ENCODE measurements around the gene MYL4. TPM values are rescaled to one million over a fixed set of nuclear protein-coding genes. Genes with fewer than 3 reads are reported as not detected.

Gene MYL4
- total and polyA plus RNA-seq, 3 donors from 2014 or later, result 7.6 to 19.3 (median 7.9) TPM

GRCh38 chr17:47235506-47235905 lies 26.4 kb downstream of the MYL4 start:
- Histone ChIP-seq H3K9me3 (no peaks in the 10 kb centered on the region), H3K27ac (no peak overlapping the region), H3K4me1 (peaks cover 10% of the 10 kb centered on the region), H3K36me3 (ENCODE audit: low read depth, missing control alignments) (no peaks in the 10 kb centered on the region), H3K4me3 (no peak overlapping the region), H3K27me3 (no peaks in the 10 kb centered on the region)
- DNase-seq, result no peak
- intact Hi-C loops (cut with DNase I; ENCODE audit: low total_unique reads), result loop anchor here (10.0 kb wide), 1 partner anchor 79 kb away; no protein-coding TSS in a partner anchor
- 97% methylated on average over 3 of the region's 3 CpGs for WGBS, 2 donors
- TF ChIP-seq CTCF (IDR thresholded peaks at IDR 0.05) (no peak), POLR2A (IDR thresholded peaks at IDR 0.05) (no peak)

DNA sequence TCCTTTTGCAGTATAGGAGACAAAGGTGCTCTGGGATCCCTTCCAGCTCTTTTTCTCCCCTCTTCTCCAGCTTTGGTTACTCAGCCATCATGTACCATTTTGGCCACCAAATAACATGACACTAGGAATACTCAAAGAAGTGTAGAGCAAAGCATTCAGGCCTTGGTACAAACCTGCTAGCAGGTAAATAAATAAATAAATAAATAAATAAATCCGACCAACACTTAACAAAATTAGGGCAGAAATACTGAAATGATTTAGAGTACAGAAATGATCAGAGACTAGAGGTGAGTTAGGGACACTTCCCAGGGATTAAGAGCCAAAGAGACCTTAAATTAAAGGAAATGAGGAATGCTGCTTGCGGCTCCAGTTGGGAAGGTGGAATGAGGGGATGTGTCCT lies 26.8 kb downstream of the MYL4 start:
- Histone ChIP-seq H3K36me3 (ENCODE audit: low read depth, missing control alignments) (no peaks in the 10 kb centered on the region), H3K9me3 (no peaks in the 10 kb centered on the region), H3K4me1 (peaks cover 13% of the 10 kb centered on the region), H3K27ac (no peak overlapping the region), H3K4me3 (no peak overlapping the region), H3K27me3 (no peaks in the 10 kb centered on the region)
- TF ChIP-seq CTCF (IDR thresholded peaks at IDR 0.05) (no peak), POLR2A (IDR thresholded peaks at IDR 0.05) (no peak)
- no peak for DNase-seq
- WGBS, 2 donors, result 89 to 97% methylated on average over 2 of the region's 2 CpGs
- intact Hi-C loops (cut with DNase I; ENCODE audit: low total_unique reads), result loop anchor here (10.0 kb wide), 1 partner anchor 79 kb away; no protein-coding TSS in a partner anchor

DNA sequence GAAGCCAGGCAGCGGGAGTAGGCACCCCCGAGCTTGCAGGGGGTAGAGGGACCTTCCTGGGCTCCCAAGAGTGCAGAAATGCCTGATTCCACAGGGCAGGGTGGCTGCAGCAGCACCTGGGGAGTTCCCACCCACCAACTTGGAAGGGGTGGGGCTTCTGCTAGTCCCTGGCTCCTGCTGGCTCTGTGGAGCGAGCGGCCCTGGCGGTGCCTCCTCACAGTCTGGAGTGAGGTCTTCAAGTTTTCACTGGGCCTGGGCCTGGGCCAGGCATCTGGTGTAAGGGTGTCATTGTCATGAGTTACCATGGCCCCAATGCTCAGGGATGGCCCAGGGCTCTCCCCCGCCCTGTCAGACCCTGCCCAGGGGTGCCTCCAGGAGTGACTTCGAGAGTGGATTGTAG lies 28.7 kb downstream of the MYL4 start:
- H3K4me3 ChIP-seq, result no peak overlapping the region
- peaks cover 13% of the 10 kb centered on the region for H3K4me1 ChIP-seq
- DNase-seq, result no peak
- H3K27ac ChIP-seq, result no peak overlapping the region
- WGBS, 2 donors, result 93% methylated on average over 7 of the region's 7 CpGs; no CpG with 5 or more reads in 1 of the 2 donors
- no peaks in the 10 kb centered on the region for H3K27me3 ChIP-seq
- intact Hi-C loops (cut with DNase I; ENCODE audit: low total_unique reads), result loop anchor here (10.0 kb wide), 1 partner anchor 77 kb away; no protein-coding TSS in a partner anchor
- no peaks in the 10 kb centered on the region for H3K9me3 ChIP-seq
- H3K36me3 ChIP-seq (ENCODE audit: low read depth, missing control alignments), result no peaks in the 10 kb centered on the region
- TF ChIP-seq POLR2A (IDR thresholded peaks at IDR 0.05), result no peak
- TF ChIP-seq CTCF (IDR thresholded peaks at IDR 0.05), result no peak

GRCh38 chr17:47238321-47239010 lies 29.3 kb downstream of the MYL4 start:
- Histone ChIP-seq H3K4me3 (no peak overlapping the region), H3K27me3 (no peaks in the 10 kb centered on the region), H3K4me1 (peaks cover 13% of the 10 kb centered on the region), H3K27ac (no peak overlapping the region), H3K36me3 (ENCODE audit: low read depth, missing control alignments) (no peaks in the 10 kb centered on the region), H3K9me3 (no peaks in the 10 kb centered on the region)
- 89 to 92% methylated on average over 18 to 28 of the region's 29 CpGs for WGBS, 2 donors
- no peak for DNase-seq
- intact Hi-C loops (cut with DNase I; ENCODE audit: low total_unique reads), result loop anchor here (10.0 kb wide), 1 partner anchor 76 kb away; no protein-coding TSS in a partner anchor
- TF ChIP-seq CTCF (IDR thresholded peaks at IDR 0.05) (no peak), POLR2A (IDR thresholded peaks at IDR 0.05) (no peak)

- no peak for TF ChIP-seq POLR2A (IDR thresholded peaks at IDR 0.05)
- no peak for TF ChIP-seq CTCF (IDR thresholded peaks at IDR 0.05)
These were observed 30.4 kb downstream of the MYL4 start for GRCh38 chr17:47239619-47239966.

More at GRCh38 chr17:47239619-47239966, 30.4 kb downstream of the MYL4 start:
- WGBS, 2 donors, result 87 to 88% methylated on average over 7 of the region's 7 CpGs
- H3K27me3 ChIP-seq, result no peaks in the 10 kb centered on the region
- peak overlapping the region; percentile 15 to 50 for H3K27ac ChIP-seq
- H3K4me1 ChIP-seq, result peaks cover 13% of the 10 kb centered on the region
- no peaks in the 10 kb centered on the region for H3K9me3 ChIP-seq
- no peak overlapping the region for H3K4me3 ChIP-seq
- intact Hi-C loops (cut with DNase I; ENCODE audit: low total_unique reads), result loop anchor here (10.0 kb wide), 1 partner anchor 75 kb away; no protein-coding TSS in a partner anchor
- no peaks in the 10 kb centered on the region for H3K36me3 ChIP-seq (ENCODE audit: low read depth, missing control alignments)
- no peak for DNase-seq

Measured in testis (tissue), 3 donors.